NCI-H2029 treated with DMSO at 0.1 percent for 48 hours (cell line): ENCODE results near the gene GPAT3.

Experiments used
- DNase-seq: peaks from one replicate; lab custom pipeline; 2025; lab: John Stamatoyannopoulos, UW

The GPAT3 gene

DNA sequence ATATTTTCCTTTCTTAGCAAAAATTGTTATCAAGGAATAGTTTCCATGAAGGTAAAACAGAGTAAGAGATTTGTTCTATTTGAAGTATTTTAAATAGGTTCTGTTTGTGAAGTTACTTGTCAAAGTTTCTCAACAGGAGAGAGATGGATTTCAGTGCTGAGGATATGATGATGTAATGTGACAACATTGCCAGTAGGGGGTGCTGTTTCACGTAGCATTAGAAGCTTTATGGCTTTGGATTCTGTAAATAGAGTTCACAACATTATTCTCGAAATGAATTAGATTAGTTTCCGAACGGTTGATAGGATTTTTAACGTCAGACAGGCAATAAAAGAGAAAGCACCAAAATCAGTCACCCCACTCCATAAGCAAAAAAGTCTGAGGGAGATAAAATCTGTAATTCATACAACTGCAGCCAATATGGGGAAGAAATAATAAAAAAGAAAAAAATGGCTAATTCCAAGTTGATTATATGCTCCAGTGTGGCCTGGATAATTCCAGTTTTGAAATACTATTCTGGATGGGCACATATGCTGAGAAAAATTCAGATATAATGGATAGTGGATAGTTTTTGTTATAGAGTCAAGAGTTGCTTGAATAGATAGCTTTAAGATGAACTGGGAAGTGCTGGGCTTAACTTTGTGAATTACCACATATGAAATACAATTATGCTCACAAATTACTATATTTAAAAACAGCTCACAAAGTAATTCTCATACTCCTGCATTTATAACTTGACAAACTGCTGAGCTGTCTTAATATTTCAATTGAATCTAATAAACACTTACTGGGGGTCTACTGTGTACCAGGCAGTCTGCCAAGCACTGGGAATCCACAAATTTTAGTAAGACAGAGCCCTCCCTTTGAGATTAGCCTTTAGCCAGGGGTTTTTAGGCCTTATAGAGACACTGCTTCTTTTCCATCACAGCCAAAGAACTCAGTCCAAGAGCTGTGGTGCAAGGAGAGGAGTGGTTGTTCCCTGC is 109.1 kb downstream of the GPAT3 start:
- peak; percentile 18 for DNase-seq

DNA sequence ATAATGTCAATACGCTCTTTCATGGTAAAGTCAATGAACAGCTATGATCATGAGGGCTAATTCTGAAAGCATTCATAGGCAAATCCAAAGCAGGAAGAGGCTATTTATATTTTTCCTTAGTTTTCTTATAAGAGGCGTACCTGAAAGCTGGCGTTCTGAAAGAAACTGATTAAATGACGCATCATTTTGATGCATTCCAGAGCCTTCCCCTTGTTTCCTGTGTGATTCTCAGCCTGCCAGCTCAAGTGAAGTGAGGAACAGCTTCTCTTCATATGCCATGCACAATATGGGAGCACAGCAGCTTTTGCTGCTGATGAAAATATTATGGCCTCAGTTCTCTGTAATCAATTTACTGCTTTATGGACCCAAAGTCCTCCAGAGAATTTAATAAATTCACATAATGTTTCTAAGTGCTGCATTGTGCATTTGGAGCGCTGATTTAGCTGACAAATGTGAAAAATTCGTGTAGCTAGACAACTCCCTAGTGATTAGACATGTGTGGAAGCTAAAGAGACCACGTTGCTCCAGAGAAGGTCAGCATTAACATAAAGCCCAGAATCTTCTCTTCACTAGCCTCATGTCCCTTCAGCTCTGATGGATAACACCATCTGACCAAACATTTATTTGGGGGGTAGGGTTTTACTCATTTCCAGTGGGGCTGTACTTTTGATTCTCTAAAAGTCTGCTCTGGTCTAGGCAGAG is 110.8 kb downstream of the GPAT3 start:
- DNase-seq = no peak

DNA sequence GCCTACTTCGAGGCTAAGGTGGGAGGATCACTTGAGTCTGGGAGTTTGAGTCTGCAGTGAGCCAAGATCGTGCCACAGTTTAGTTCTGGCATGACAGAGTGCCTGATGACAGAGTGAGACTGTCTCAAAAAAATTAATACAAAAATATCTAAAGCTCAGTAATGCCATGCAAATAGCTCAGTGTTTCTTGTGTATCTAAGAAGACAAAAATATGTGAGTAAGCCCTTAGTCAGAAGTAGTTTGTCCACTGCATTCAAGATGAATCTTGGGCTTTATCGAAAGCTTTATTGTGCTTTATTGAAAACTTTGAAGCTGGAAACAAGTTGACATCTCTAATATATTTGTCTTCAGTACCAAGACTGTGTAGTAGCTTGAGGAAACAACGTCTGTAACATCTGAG is 115.9 kb downstream of the GPAT3 start:
- DNase-seq = no peak
